Measurements from ENCODE around the gene EIF4A3.

EIF4A3 gene

GRCh38 chr17:80147035-80147822, at the start of gene EIF4A3:
Gene EIF4A3 (minus strand): TSS chr17:80147128. CDS start chr17:80146961, 167 bp downstream.
- DNase-seq (ENCODE audit: low spot score) = peak; percentile 98

- no peak for DNase-seq (ENCODE audit: low spot score)
Observed at GRCh38 chr17:80196652-80197051, 49.7 kb upstream of the EIF4A3 start.

- no peak for DNase-seq (ENCODE audit: low spot score)
Observed at GRCh38 chr17:80195671-80196529, 49.0 kb upstream of the EIF4A3 start.

- DNase-seq (ENCODE audit: low spot score) = no peak
Observed at GRCh38 chr17:80195141-80195540, 48.2 kb upstream of the EIF4A3 start.

GRCh38 chr17:80191865-80192661, 45.1 kb upstream of the EIF4A3 start:
- DNase-seq (ENCODE audit: low spot score) = no peak

GRCh38 chr17:80191192-80191591, 44.3 kb upstream of the EIF4A3 start:
- DNase-seq (ENCODE audit: low spot score) = no peak

- DNase-seq (ENCODE audit: low spot score) = no peak
Observed at GRCh38 chr17:80190716-80191115, 43.8 kb upstream of the EIF4A3 start.

GRCh38 chr17:80189611-80190010, 42.7 kb upstream of the EIF4A3 start:
- DNase-seq (ENCODE audit: low spot score) = no peak

GRCh38 chr17:80187515-80187941, 40.6 kb upstream of the EIF4A3 start:
- DNase-seq (ENCODE audit: low spot score) = no peak

GRCh38 chr17:80187090-80187489, 40.2 kb upstream of the EIF4A3 start:
- no peak for DNase-seq (ENCODE audit: low spot score)

- no peak for DNase-seq (ENCODE audit: low spot score)
Observed at GRCh38 chr17:80185968-80186367, 39.0 kb upstream of the EIF4A3 start.

GRCh38 chr17:80184423-80184714, 37.4 kb upstream of the EIF4A3 start:
- DNase-seq (ENCODE audit: low spot score) = no peak

- DNase-seq (ENCODE audit: low spot score) = no peak
Observed at GRCh38 chr17:80183581-80184422, 36.9 kb upstream of the EIF4A3 start.

- no peak for DNase-seq (ENCODE audit: low spot score)
Observed at GRCh38 chr17:80182845-80183223, 35.9 kb upstream of the EIF4A3 start.

- no peak for DNase-seq (ENCODE audit: low spot score)
Observed at GRCh38 chr17:80182118-80182844, 35.4 kb upstream of the EIF4A3 start.

- DNase-seq (ENCODE audit: low spot score) = no peak
Observed at GRCh38 chr17:80181431-80181830, 34.5 kb upstream of the EIF4A3 start.

- no peak for DNase-seq (ENCODE audit: low spot score)
Observed at GRCh38 chr17:80180192-80180591, 33.3 kb upstream of the EIF4A3 start.

- no peak for DNase-seq (ENCODE audit: low spot score)
Observed at GRCh38 chr17:80177986-80178595, 31.2 kb upstream of the EIF4A3 start.

GRCh38 chr17:80176757-80177156, 29.8 kb upstream of the EIF4A3 start:
- DNase-seq (ENCODE audit: low spot score) = no peak

GRCh38 chr17:80173916-80174315, 27.0 kb upstream of the EIF4A3 start:
- DNase-seq (ENCODE audit: low spot score) = no peak
